Trophoblast cell (in vitro differentiated cells and primary cell): ENCODE results near the gene AHCYL2.

Experiments
- DNase-seq, 2 donors: peaks; one replicate each; pipeline ENCODE4 v3.0.0-alpha.2; 2016
- H2AFZ ChIP-seq: 2 replicates; pipeline ENCODE4 v1.6.1; 2013; ENCODE audit warnings: low read length, moderate library complexity, mild to moderate bottlenecking; ENCODE audit not compliant: insufficient read depth, poor library complexity
- H2AK5ac ChIP-seq: 2 replicates; pipeline ENCODE4 v1.6.1; 2013; ENCODE audit warnings: mild to moderate bottlenecking, low read length
- H2BK120ac ChIP-seq: 2 replicates; pipeline ENCODE4 v1.6.1; 2013; ENCODE audit warnings: low read length, mild to moderate bottlenecking, moderate library complexity; ENCODE audit not compliant: insufficient read depth, poor library complexity
- H2BK12ac ChIP-seq: 2 replicates; pipeline ENCODE4 v1.6.1; 2013; ENCODE audit warnings: mild to moderate bottlenecking, low read length, moderate library complexity
- H2BK5ac ChIP-seq: 2 replicates; pipeline ENCODE4 v1.6.1; 2013; ENCODE audit warnings: low read length, low read depth, moderate library complexity, mild to moderate bottlenecking; ENCODE audit not compliant: poor library complexity
- H3K14ac ChIP-seq: 2 replicates; pipeline ENCODE4 v1.6.1; 2013; ENCODE audit warnings: mild to moderate bottlenecking, low read length
- H3K18ac ChIP-seq: 2 replicates; pipeline ENCODE4 v1.6.1; 2013; ENCODE audit warnings: mild to moderate bottlenecking, low read length
- H3K23ac ChIP-seq: 2 replicates; pipeline ENCODE4 v1.6.1; 2013; ENCODE audit warnings: low read length
- H3K27ac ChIP-seq: 2 replicates; pipeline ENCODE4 v1.5.1; 2013; ENCODE audit warnings: low read depth, mild to moderate bottlenecking, inconsistent platforms, low read length, moderate library complexity
- H3K27me3 ChIP-seq: 2 replicates; pipeline ENCODE4 v1.6.1; 2013; ENCODE audit warnings: inconsistent platforms, mild to moderate bottlenecking, low read length, moderate library complexity; ENCODE audit not compliant: insufficient read depth
- H3K36me3 ChIP-seq, 2 experiments: 1 replicate in 1 of 2; 2 replicates in 1 of 2; pipeline ENCODE4 v1.6.1; 2013; ENCODE audit warnings: low read length in 2 of 2, mild to moderate bottlenecking in 2 of 2, moderate library complexity in 1 of 2; ENCODE audit not compliant: insufficient read depth in 2 of 2, control insufficient read depth in 1 of 2
- H3K4ac ChIP-seq: 2 replicates; pipeline ENCODE4 v1.6.1; 2013; ENCODE audit warnings: low read depth, mild to moderate bottlenecking, low read length, moderate library complexity
- H3K4me1 ChIP-seq, 2 experiments: 1 replicate in 1 of 2; 2 replicates in 1 of 2; pipeline ENCODE4 v1.6.1; 2013; ENCODE audit warnings: low read length in 2 of 2, mild to moderate bottlenecking in 2 of 2, moderate library complexity in 1 of 2; ENCODE audit not compliant: insufficient read depth in 2 of 2, control insufficient read depth in 1 of 2
- H3K4me2 ChIP-seq: 2 replicates; pipeline ENCODE4 v1.6.1; 2013; ENCODE audit warnings: inconsistent platforms, mild to moderate bottlenecking, low read length, moderate library complexity
- H3K4me3 ChIP-seq: 2 replicates; pipeline ENCODE4 v1.5.1; 2013; ENCODE audit warnings: mild to moderate bottlenecking, low read depth, low read length, inconsistent platforms
- H3K79me1 ChIP-seq: one replicate; pipeline ENCODE4 v1.6.1; 2013; ENCODE audit warnings: low read length
- H3K79me2 ChIP-seq: 2 replicates; pipeline ENCODE4 v1.6.1; 2013; ENCODE audit warnings: low read length, mild to moderate bottlenecking; ENCODE audit not compliant: control insufficient read depth, insufficient read depth, poor library complexity
- H3K9ac ChIP-seq: 2 replicates; pipeline ENCODE4 v1.6.1; 2013; ENCODE audit warnings: mild to moderate bottlenecking, low read length
- H3K9me3 ChIP-seq: 2 replicates; pipeline ENCODE4 v1.6.1; 2013; ENCODE audit warnings: low read depth, mild to moderate bottlenecking, control low read depth, inconsistent platforms, low read length; ENCODE audit not compliant: insufficient read depth
- H4K12ac ChIP-seq: 2 replicates; pipeline ENCODE4 v1.6.1; 2013; ENCODE audit warnings: low read depth, mild to moderate bottlenecking, low read length, moderate library complexity
- H4K8ac ChIP-seq: 2 replicates; pipeline ENCODE4 v1.6.1; 2013; ENCODE audit warnings: low read depth, mild to moderate bottlenecking, low read length, moderate library complexity
- H4K91ac ChIP-seq: one replicate; pipeline ENCODE4 v1.6.1; 2013; ENCODE audit warnings: low read depth, mild to moderate bottlenecking, low read length, moderate library complexity
- WGBS: extraction: QIAGEN DNeasy Blood & Tissue Kit; methylation state at CpG from one replicate; pipeline ENCODE4 v1.1.7; 2013; ENCODE audit warnings: missing lambda C conversion rate; ENCODE audit not compliant: insufficient read length, insufficient coverage; ENCODE audit errors: extremely low coverage; 5-methylcytosine and 5-hydroxymethylcytosine counted together

AHCYL2 gene

GRCh38 chr7:129450295-129450694 is 225.5 kb downstream of the AHCYL2 start:
- Histone ChIP-seq H2AFZ (no peak overlapping the region), H2AK5ac (no peak overlapping the region), H3K9ac (no peak overlapping the region), H4K91ac (no peak overlapping the region), H3K18ac (no peak overlapping the region), H3K23ac (no peak overlapping the region), H3K79me1 (no peaks in the 10 kb centered on the region), H3K4me2 (no peak overlapping the region), H3K4me1 (peaks cover 5 to 11% of the 10 kb centered on the region in 2 experiments), H3K4me3 (no peak overlapping the region), H2BK120ac (no peak overlapping the region), H4K8ac (no peak overlapping the region), H3K79me2 (no peaks in the 10 kb centered on the region), H3K14ac (no peak overlapping the region), H3K27me3 (no peaks in the 10 kb centered on the region), H3K9me3 (no peaks in the 10 kb centered on the region), H3K4ac (no peak overlapping the region), H2BK5ac (no peak overlapping the region), H4K12ac (no peak overlapping the region), H3K27ac (no peak overlapping the region), H2BK12ac (no peak overlapping the region), H3K36me3 (peaks cover 0 to 2% of the 10 kb centered on the region in 2 experiments)
- DNase-seq, result no peak

- H4K12ac ChIP-seq, result no peak overlapping the region
- H3K36me3 ChIP-seq, result peaks cover 0 to 3% of the 10 kb centered on the region in 2 experiments
- no peak overlapping the region for H3K14ac ChIP-seq
- H3K18ac ChIP-seq, result no peak overlapping the region
- no peak overlapping the region for H2BK120ac ChIP-seq
- DNase-seq, result peak in 1 of 2 donors; percentile 12
- H3K27ac ChIP-seq, result no peak overlapping the region
- no peak overlapping the region for H4K91ac ChIP-seq
- no peaks in the 10 kb centered on the region for H3K79me2 ChIP-seq
- peaks cover 5 to 11% of the 10 kb centered on the region in 2 experiments for H3K4me1 ChIP-seq
- no peaks in the 10 kb centered on the region for H3K79me1 ChIP-seq
- H2BK5ac ChIP-seq, result no peak overlapping the region
- H3K4me2 ChIP-seq, result no peak overlapping the region
- no peak overlapping the region for H3K9ac ChIP-seq
- no peak overlapping the region for H3K4me3 ChIP-seq
- no peak overlapping the region for H4K8ac ChIP-seq
- no peaks in the 10 kb centered on the region for H3K9me3 ChIP-seq
- no peak overlapping the region for H2AK5ac ChIP-seq
- no CpG with 5 or more reads among the region's 2 CpGs for WGBS
- H3K27me3 ChIP-seq, result no peaks in the 10 kb centered on the region
- H3K4ac ChIP-seq, result no peak overlapping the region
- no peak overlapping the region for H3K23ac ChIP-seq
- H2AFZ ChIP-seq, result no peak overlapping the region
- H2BK12ac ChIP-seq, result no peak overlapping the region
Measured at GRCh38 chr7:129452589-129453231, 227.9 kb downstream of the AHCYL2 start.

GRCh38 chr7:129453510-129454248 is 228.8 kb downstream of the AHCYL2 start:
- H3K4ac ChIP-seq, result peak overlapping the region; percentile 37
- no peak overlapping the region for H4K91ac ChIP-seq
- no peak overlapping the region for H3K18ac ChIP-seq
- no peak overlapping the region for H3K9ac ChIP-seq
- no peak overlapping the region for H3K27ac ChIP-seq
- H3K4me3 ChIP-seq, result no peak overlapping the region
- H2BK5ac ChIP-seq, result no peak overlapping the region
- no peaks in the 10 kb centered on the region for H3K79me1 ChIP-seq
- no peaks in the 10 kb centered on the region for H3K27me3 ChIP-seq
- no peak overlapping the region for H2BK120ac ChIP-seq
- no peaks in the 10 kb centered on the region for H3K79me2 ChIP-seq
- peaks cover 0 to 3% of the 10 kb centered on the region in 2 experiments for H3K36me3 ChIP-seq
- H3K4me2 ChIP-seq, result no peak overlapping the region
- peaks cover 5 to 11% of the 10 kb centered on the region in 2 experiments for H3K4me1 ChIP-seq
- WGBS, result no CpG with 5 or more reads among the region's 1 CpG
- no peak overlapping the region for H2AK5ac ChIP-seq
- no peak overlapping the region for H4K8ac ChIP-seq
- H3K9me3 ChIP-seq, result no peaks in the 10 kb centered on the region
- peak overlapping the region; percentile 7 for H3K14ac ChIP-seq
- no peak overlapping the region for H3K23ac ChIP-seq
- DNase-seq, result peak in 1 of 2 donors; percentile 99
- H4K12ac ChIP-seq, result no peak overlapping the region
- H2AFZ ChIP-seq, result no peak overlapping the region
- H2BK12ac ChIP-seq, result no peak overlapping the region

GRCh38 chr7:129454249-129454551 is 229.4 kb downstream of the AHCYL2 start:
- H2BK12ac ChIP-seq, result no peak overlapping the region
- no peak overlapping the region for H3K4me2 ChIP-seq
- no peak overlapping the region for H2BK5ac ChIP-seq
- no peak overlapping the region for H3K18ac ChIP-seq
- peaks cover 5 to 11% of the 10 kb centered on the region in 2 experiments for H3K4me1 ChIP-seq
- H4K8ac ChIP-seq, result no peak overlapping the region
- H2AK5ac ChIP-seq, result no peak overlapping the region
- no CpG with 5 or more reads among the region's 4 CpGs for WGBS
- no peaks in the 10 kb centered on the region for H3K79me1 ChIP-seq
- no peak overlapping the region for H2AFZ ChIP-seq
- H3K4me3 ChIP-seq, result no peak overlapping the region
- no peak overlapping the region for H3K23ac ChIP-seq
- H3K27ac ChIP-seq, result no peak overlapping the region
- no peak overlapping the region for H3K14ac ChIP-seq
- H2BK120ac ChIP-seq, result no peak overlapping the region
- H3K4ac ChIP-seq, result no peak overlapping the region
- no peak overlapping the region for H4K12ac ChIP-seq
- H4K91ac ChIP-seq, result no peak overlapping the region
- peaks cover 0 to 3% of the 10 kb centered on the region in 2 experiments for H3K36me3 ChIP-seq
- no peaks in the 10 kb centered on the region for H3K9me3 ChIP-seq
- peak in 1 of 2 donors; percentile 97 for DNase-seq
- no peaks in the 10 kb centered on the region for H3K27me3 ChIP-seq
- no peaks in the 10 kb centered on the region for H3K79me2 ChIP-seq
- H3K9ac ChIP-seq, result no peak overlapping the region
